Esophagus squamous epithelium (tissue), 4 donors: ENCODE results near the gene LEFTY2.

ENCODE experiments used
- CTCF ChIP-seq, 6 experiments: fragments of 450-650 bp in 4 of 6; fragments of 200-600 bp in 2 of 6; sonication (generic) in 2 of 6; IDR thresholded peaks; one replicate each; pipeline ENCODE4 v1.5.1; 2016 to 2019; ENCODE audit warnings: antibody characterized with exemption in 6 of 6, mild to moderate bottlenecking in 4 of 6, moderate library complexity in 4 of 6
- POLR2A ChIP-seq, 4 donors: fragments of 450-650 bp; IDR thresholded peaks; one replicate each; pipeline ENCODE4 v1.6.1; 2017; ENCODE audit warnings: antibody characterized with exemption in 4 of 4, mild to moderate bottlenecking in 4 of 4, moderate library complexity in 3 of 4

DNA sequence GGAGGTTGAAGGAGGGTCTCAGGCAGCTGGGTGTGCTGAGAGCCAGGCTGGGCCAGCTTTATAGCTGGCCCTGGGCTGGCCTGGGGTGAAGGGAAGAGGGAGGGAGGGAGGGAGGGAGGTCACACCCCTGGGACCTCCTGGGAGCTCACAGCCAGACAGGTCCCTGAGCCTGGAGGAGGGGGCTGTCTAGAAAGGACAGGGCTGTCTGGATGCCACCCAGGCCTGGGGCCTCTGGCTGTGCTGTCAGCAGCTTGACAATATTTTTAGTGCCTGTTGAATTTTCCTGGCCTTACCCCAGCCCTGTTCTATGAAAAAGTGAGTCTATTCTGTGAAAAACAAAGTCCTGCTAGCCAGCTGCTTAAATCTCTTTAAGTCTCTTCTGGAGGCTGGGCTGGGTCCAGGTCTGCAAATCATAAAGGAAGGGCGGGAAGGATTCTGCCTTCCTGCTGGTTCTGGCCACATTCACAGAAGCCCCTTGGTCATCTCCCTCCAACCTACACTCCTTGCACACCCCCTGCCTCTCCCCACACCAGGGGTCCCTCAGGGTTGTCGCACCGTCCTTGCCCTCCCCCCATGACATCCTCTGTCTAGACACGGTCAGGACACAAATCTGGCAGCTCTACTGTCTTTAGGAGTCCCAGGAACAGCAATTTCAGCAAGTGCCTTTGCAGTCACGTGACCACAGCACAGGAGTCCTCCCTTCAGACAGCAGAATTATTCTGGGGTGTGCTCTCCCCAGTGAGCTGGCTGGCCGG lies at the start of gene LEFTY2:
- TF ChIP-seq CTCF (IDR thresholded peaks at IDR 0.05) (no peak), POLR2A (IDR thresholded peaks at IDR 0.05) (no peak)
